K562 (cell line): ENCODE results near the gene TBC1D7. TPM values are rescaled to one million over a fixed set of nuclear protein-coding genes. Genes with fewer than 3 reads are reported as not detected.

Experiments
- BACH1 ChIP-seq: fragments of 200-800 bp; sonication (Bioruptor generic); IDR thresholded peaks from 2 replicates; pipeline ENCODE4 v1.6.1; 2016; ENCODE audit warnings: missing genetic modification characterization, missing compliant biosample characterization
- CBFB ChIP-seq: sonication (generic); formaldehyde crosslinking; IDR thresholded peaks from 2 replicates; pipeline ENCODE4 v1.4.0; 2020; ENCODE audit warnings: mild to moderate bottlenecking, missing genetic modification reagents
- CHAMP1 ChIP-seq: fragments of 450-650 bp; IDR thresholded peaks from 2 replicates; pipeline ENCODE4 v1.6.1; 2016; ENCODE audit warnings: mild to moderate bottlenecking
- E2F8 ChIP-seq: fragments of 450-650 bp; IDR thresholded peaks from 2 replicates; pipeline ENCODE4 v1.7.1; 2018; ENCODE audit warnings: mild to moderate bottlenecking, low read depth; ENCODE audit not compliant: partially characterized antibody
- FOSL1 ChIP-seq: fragments of 200-800 bp; sonication (Bioruptor generic); conservative IDR thresholded peaks from 2 replicates; pipeline ENCODE4 v1.6.1; 2016; ENCODE audit warnings: missing genetic modification characterization, missing compliant biosample characterization
- HES1 ChIP-seq: fragments of 450-650 bp; IDR thresholded peaks from 2 replicates; pipeline ENCODE4 v1.6.1; 2016; ENCODE audit warnings: low read depth, mild to moderate bottlenecking, moderate library complexity
- HMGXB4 ChIP-seq: sonication (generic); formaldehyde crosslinking; IDR thresholded peaks from 2 replicates; pipeline ENCODE4 v1.8.1; 2023; ENCODE audit warnings: mild to moderate bottlenecking, missing genetic modification reagents
- HNRNPK ChIP-seq: fragments of 200-400 bp; formaldehyde crosslinking; IDR thresholded peaks from one replicate; pipeline ENCODE4 v1.6.1; 2018; ENCODE audit warnings: mild to moderate bottlenecking, low read depth, low read length; ENCODE audit not compliant: poor library complexity, severe bottlenecking
- HNRNPUL1 ChIP-seq: fragments of 200-400 bp; formaldehyde crosslinking; IDR thresholded peaks from 2 replicates; pipeline ENCODE4 v1.6.1; 2017; ENCODE audit warnings: low read length
- MAZ ChIP-seq, 2 experiments: fragments of 450-650 bp in 1 of 2; sonication (generic) in 1 of 2; formaldehyde crosslinking; IDR thresholded peaks in 1 of 2; conservative IDR thresholded peaks in 1 of 2; 2 replicates each; pipeline versions ENCODE4 v1.4.0 to v1.5.0; 2020; ENCODE audit warnings: mild to moderate bottlenecking in 1 of 2, missing genetic modification reagents in 1 of 2
- MTA1 ChIP-seq: fragments of 450-650 bp; IDR thresholded peaks from 2 replicates; pipeline ENCODE4 v1.6.1; 2017; ENCODE audit warnings: borderline replicate concordance
- PREB ChIP-seq: sonication (generic); formaldehyde crosslinking; IDR thresholded peaks from 2 replicates; pipeline ENCODE4 v1.8.1; 2023; ENCODE audit warnings: mild to moderate bottlenecking, missing genetic modification reagents
- RBBP5 ChIP-seq: fragments of 200-600 bp; sonication (generic); IDR thresholded peaks from 2 replicates; pipeline ENCODE4 v1.6.1; 2012; ENCODE audit warnings: borderline replicate concordance, mild to moderate bottlenecking, low read length, control low read depth, inconsistent platforms; ENCODE audit not compliant: insufficient read depth, poor library complexity, severe bottlenecking
- SPI1 ChIP-seq: IDR thresholded peaks from 2 replicates; pipeline ENCODE4 v1.6.1; 2011; ENCODE audit warnings: low read depth, low read length, control low read depth, borderline replicate concordance
- WHSC1 ChIP-seq: IDR thresholded peaks from one replicate; pipeline ENCODE4 v1.6.1; 2012; ENCODE audit warnings: low read length, control low read depth, inconsistent platforms
- ZBED1 ChIP-seq: IDR thresholded peaks from 2 replicates; pipeline ENCODE4 v1.6.1; 2014
- ZC3H8 ChIP-seq: fragments of 450-650 bp; IDR thresholded peaks from 2 replicates; pipeline ENCODE4 v1.6.1; 2017
- ZNF282 ChIP-seq: sonication (generic); formaldehyde crosslinking; IDR thresholded peaks from 2 replicates; pipeline ENCODE4 v1.8.1; 2023; ENCODE audit warnings: missing genetic modification reagents
- ZNF764 ChIP-seq: fragments of 250-450 bp; sonication (Bioruptor Pico); IDR thresholded peaks from 2 replicates; pipeline ENCODE4 v1.4.0; 2020; ENCODE audit warnings: low read depth, mild to moderate bottlenecking, moderate library complexity
- ZNF778 ChIP-seq: fragments of 450-650 bp; formaldehyde crosslinking; IDR thresholded peaks from 2 replicates; pipeline ENCODE4 v1.4.0; 2020; ENCODE audit warnings: mild to moderate bottlenecking, moderate library complexity
- polyA plus RNA-seq, 8 experiments: library from polyadenylated mRNA; depleted of rRNA in 4 of 8; stranded (reverse) in 5 of 8; unstranded in 3 of 8; fragments of >200 nt; fragmentation: Nextera tagmentation in 2 of 8; fragmentation: Illumina TruSeq in 1 of 8; extraction: Ambion mirVana in 2 of 8; extraction: Trizol in 1 of 8; gene quantifications; 2 replicates each; pipeline versions ENCODE4 v1.2.1 to v1.2.3, GENCODE V29; 2011 to 2014; ENCODE audit warnings: inconsistent platforms in 1 of 8, missing spikeins in 1 of 8
- total RNA-seq, 7 experiments: library from RNA; depleted of rRNA in 6 of 7; stranded (reverse); fragments of >200 nt in 6 of 7; fragmentation: Illumina TruSeq in 2 of 7; extraction: Trizol in 2 of 7; gene quantifications; 2 replicates each; pipeline versions ENCODE4 v1.2.1 to v1.2.3, GENCODE V29; 2011 to 2021; ENCODE audit warnings: low replicate concordance in 1 of 7

Gene TBC1D7
- total and polyA plus RNA-seq, 9 of the 15 experiments (the other 6 are each of a cell fraction or from before 2014, with no cell fraction given), result 49.4 to 107 (median 61.1) TPM

- no peak for TF ChIP-seq HNRNPK
- no peak for TF ChIP-seq HES1
- no peak for TF ChIP-seq CBFB (CRISPR knock-in tag)
- no peak for TF ChIP-seq WHSC1
- no peak for TF ChIP-seq ZNF282 (CRISPR knock-in tag)
- no peak for TF ChIP-seq ZC3H8
- TF ChIP-seq BACH1 (tag), result no peak
- no peak for TF ChIP-seq E2F8
- TF ChIP-seq FOSL1 (tag), result peak; percentile 54; the same call in 1 of the 2 replicates
- TF ChIP-seq RBBP5, result no peak
- peak in 1 of 2 experiments; percentile 53; a peak in 1 of 4 replicates for TF ChIP-seq MAZ (CRISPR knock-in tag; conservative IDR thresholded peaks at IDR 0.05 in 1 of 2, IDR thresholded peaks at IDR 0.05 in 1 of 2)
- TF ChIP-seq CHAMP1, result 0 out of 2 replicates have a peak, but pooled peaks have one; percentile 15
- no peak for TF ChIP-seq HNRNPUL1
- no peak for TF ChIP-seq ZNF778
- TF ChIP-seq PREB, result no peak
- no peak for TF ChIP-seq ZBED1
- peak; percentile 79 for TF ChIP-seq MTA1
- no peak for TF ChIP-seq SPI1
- no peak for TF ChIP-seq HMGXB4 (CRISPR knock-in tag)
- TF ChIP-seq ZNF764, result no peak
Measured at GRCh38 chr6:13319891-13320564, 8.3 kb downstream of the TBC1D7 start (continued).
